PC-9 (cell line): Measurements from ENCODE around the gene RFTN1. TPM values are rescaled to one million over a fixed set of nuclear protein-coding genes. Genes with fewer than 3 reads are reported as not detected.

ENCODE experiments used
- BruUV-seq: library from RNA; stranded (reverse); fragments of 400-500 nt; replicated peaks from 2 replicates; lab custom pipeline; 2021; lab: Mats Ljungman, UMichigan
- CTCF ChIA-PET: fragments of 300-600 bp; sonication (Branson Sonifier 250); formaldehyde crosslinking; loops from one replicate; lab custom pipeline; 2022; ENCODE audit warnings: antibody characterized with exemption; lab: Charles Lee
- POLR2A ChIA-PET: fragments of 300-600 bp; sonication (Branson Sonifier 250); formaldehyde crosslinking; loops from one replicate; lab custom pipeline; 2022; ENCODE audit warnings: antibody characterized with exemption; ENCODE audit not compliant: unreplicated experiment; lab: Charles Lee
- DNase-seq, 2 experiments: peaks; one replicate each; pipeline versions ENCODE4 v3.0.0 to v3.0.0-alpha.2; 2015 to 2022; ENCODE audit warnings: mixed read lengths in 1 of 2
- H2AFZ ChIP-seq: fragments of 200-600 bp; sonication (generic); 2 replicates; pipeline ENCODE4 v1.8.1; 2017; ENCODE audit warnings: antibody characterized with exemption
- H3F3A ChIP-seq: fragments of 200-600 bp; sonication (generic); 2 replicates; pipeline ENCODE4 v1.8.1; 2017; ENCODE audit warnings: antibody characterized with exemption, mild to moderate bottlenecking, low read depth; ENCODE audit not compliant: insufficient read depth
- H3K27ac ChIP-seq: fragments of 200-600 bp; sonication (generic); 2 replicates; pipeline ENCODE4 v1.6.1; 2016; ENCODE audit warnings: mixed run types
- H3K27me3 ChIP-seq: fragments of 200-600 bp; sonication (generic); 2 replicates; pipeline ENCODE4 v1.6.1; 2016; ENCODE audit warnings: low read depth, mixed run types; ENCODE audit not compliant: insufficient read depth
- H3K36me3 ChIP-seq: fragments of 200-600 bp; sonication (generic); 2 replicates; pipeline ENCODE4 v1.6.1; 2016; ENCODE audit warnings: low read depth, mixed run types
- H3K4me1 ChIP-seq: fragments of 200-600 bp; sonication (generic); replicated peaks from 2 replicates; pipeline ENCODE4 v1.6.1; 2016; ENCODE audit warnings: mixed run types; ENCODE audit not compliant: insufficient read depth
- H3K4me2 ChIP-seq: fragments of 200-600 bp; sonication (generic); 2 replicates; pipeline ENCODE4 v1.6.1; 2017; ENCODE audit warnings: mixed run types
- H3K4me3 ChIP-seq: fragments of 200-600 bp; sonication (generic); 2 replicates; pipeline ENCODE4 v1.6.1; 2016; ENCODE audit warnings: mixed run types
- H3K79me2 ChIP-seq: fragments of 200-600 bp; sonication (generic); 2 replicates; pipeline ENCODE4 v1.6.1; 2017; ENCODE audit warnings: low read depth, mixed run types
- H3K9me2 ChIP-seq: fragments of 200-600 bp; sonication (generic); 2 replicates; pipeline ENCODE4 v1.8.1; 2017; ENCODE audit warnings: mild to moderate bottlenecking; ENCODE audit not compliant: insufficient read depth
- H3K9me3 ChIP-seq: fragments of 200-600 bp; sonication (generic); 2 replicates; pipeline ENCODE4 v1.8.1; 2016; ENCODE audit warnings: low read depth; ENCODE audit not compliant: insufficient read depth
- H4K20me1 ChIP-seq: fragments of 200-600 bp; sonication (generic); 2 replicates; pipeline ENCODE4 v1.8.1; 2017; ENCODE audit not compliant: insufficient read depth
- EZH2 ChIP-seq: fragments of 200-600 bp; sonication (generic); IDR thresholded peaks from 2 replicates; pipeline ENCODE4 v1.8.0; 2017; ENCODE audit warnings: antibody characterized with exemption, low read depth
- intact Hi-C: fragments of 100-400 bp; cut with micrococcal nuclease; formaldehyde crosslinking; loops from one replicate; pipeline ENCODE4 v1.10.0; 2022; ENCODE audit not compliant: unreplicated experiment
- total RNA-seq: library from RNA; stranded (reverse); gene quantifications from 2 replicates; pipeline ENCODE4 v1.2.3, GENCODE V29; 2021
- TF ChIP-seq, protein P1 (sequence below): fragments of 200-600 bp; sonication (generic); conservative IDR thresholded peaks from 2 replicates; pipeline ENCODE4 v1.6.1; 2017; ENCODE audit warnings: mixed run types, antibody characterized with exemption, mild to moderate bottlenecking, moderate library complexity

Gene RFTN1
- total RNA-seq, 1 experiment from 2014 or later = 0.41 TPM

DNA sequence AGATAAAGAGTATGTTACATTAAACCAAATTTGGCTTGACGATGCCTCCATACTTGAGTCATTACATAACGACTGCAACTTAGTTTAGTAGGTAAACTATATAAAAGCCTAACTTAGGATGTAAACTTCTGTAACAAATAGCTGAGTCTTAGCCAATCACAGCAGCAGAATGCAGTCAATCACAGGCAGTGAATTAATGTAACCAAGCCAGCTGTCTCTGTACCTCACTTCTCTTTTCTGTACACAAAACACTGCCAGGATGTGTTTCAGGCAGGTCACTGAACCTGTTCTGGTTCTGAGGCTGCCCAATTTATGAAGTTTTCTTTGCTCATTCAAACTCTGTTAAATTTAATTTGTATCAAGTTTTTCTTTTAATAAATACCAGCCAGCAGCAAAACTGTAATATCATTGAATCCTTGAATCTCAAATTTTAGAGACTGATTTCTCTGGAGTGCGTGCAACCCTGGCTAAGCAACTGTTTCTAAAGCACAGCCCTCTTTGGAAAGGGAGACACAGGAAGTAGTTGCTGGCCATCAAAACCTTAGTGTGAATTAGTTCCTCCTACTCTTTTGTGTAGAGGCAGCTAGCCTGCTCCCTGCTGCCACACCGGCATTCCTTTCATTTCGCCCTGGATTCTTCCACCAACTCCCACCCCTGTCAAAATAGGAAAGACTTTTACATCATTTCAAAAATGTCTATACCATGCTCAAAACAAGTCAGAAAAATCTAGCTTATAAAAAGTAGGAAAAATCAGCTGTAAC is 15.2 kb downstream of the RFTN1 start:
- no peak overlapping the region for H3K4me3 ChIP-seq
- H3K9me3 ChIP-seq = no peaks in the 10 kb centered on the region
- no peaks in the 10 kb centered on the region for H4K20me1 ChIP-seq
- ChIA-PET CTCF (no interaction called here), POLR2A (no interaction called here)
- intact Hi-C loops = no loop called here
- no peaks in the 10 kb centered on the region for H3F3A ChIP-seq
- H3K4me2 ChIP-seq = no peak overlapping the region
- no TSS peak for BruUV-seq
- H2AFZ ChIP-seq = no peak overlapping the region
- H3K36me3 ChIP-seq = no peaks in the 10 kb centered on the region
- no peaks in the 10 kb centered on the region for H3K9me2 ChIP-seq
- H3K27me3 ChIP-seq = peaks cover 44% of the 10 kb centered on the region
- H3K79me2 ChIP-seq = no peaks in the 10 kb centered on the region
- no peak for DNase-seq
- H3K4me1 ChIP-seq = no peaks in the 10 kb centered on the region
- TF ChIP-seq, protein P1, sequence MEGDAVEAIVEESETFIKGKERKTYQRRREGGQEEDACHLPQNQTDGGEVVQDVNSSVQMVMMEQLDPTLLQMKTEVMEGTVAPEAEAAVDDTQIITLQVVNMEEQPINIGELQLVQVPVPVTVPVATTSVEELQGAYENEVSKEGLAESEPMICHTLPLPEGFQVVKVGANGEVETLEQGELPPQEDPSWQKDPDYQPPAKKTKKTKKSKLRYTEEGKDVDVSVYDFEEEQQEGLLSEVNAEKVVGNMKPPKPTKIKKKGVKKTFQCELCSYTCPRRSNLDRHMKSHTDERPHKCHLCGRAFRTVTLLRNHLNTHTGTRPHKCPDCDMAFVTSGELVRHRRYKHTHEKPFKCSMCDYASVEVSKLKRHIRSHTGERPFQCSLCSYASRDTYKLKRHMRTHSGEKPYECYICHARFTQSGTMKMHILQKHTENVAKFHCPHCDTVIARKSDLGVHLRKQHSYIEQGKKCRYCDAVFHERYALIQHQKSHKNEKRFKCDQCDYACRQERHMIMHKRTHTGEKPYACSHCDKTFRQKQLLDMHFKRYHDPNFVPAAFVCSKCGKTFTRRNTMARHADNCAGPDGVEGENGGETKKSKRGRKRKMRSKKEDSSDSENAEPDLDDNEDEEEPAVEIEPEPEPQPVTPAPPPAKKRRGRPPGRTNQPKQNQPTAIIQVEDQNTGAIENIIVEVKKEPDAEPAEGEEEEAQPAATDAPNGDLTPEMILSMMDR = no peak
- no peak overlapping the region for H3K27ac ChIP-seq

DNA sequence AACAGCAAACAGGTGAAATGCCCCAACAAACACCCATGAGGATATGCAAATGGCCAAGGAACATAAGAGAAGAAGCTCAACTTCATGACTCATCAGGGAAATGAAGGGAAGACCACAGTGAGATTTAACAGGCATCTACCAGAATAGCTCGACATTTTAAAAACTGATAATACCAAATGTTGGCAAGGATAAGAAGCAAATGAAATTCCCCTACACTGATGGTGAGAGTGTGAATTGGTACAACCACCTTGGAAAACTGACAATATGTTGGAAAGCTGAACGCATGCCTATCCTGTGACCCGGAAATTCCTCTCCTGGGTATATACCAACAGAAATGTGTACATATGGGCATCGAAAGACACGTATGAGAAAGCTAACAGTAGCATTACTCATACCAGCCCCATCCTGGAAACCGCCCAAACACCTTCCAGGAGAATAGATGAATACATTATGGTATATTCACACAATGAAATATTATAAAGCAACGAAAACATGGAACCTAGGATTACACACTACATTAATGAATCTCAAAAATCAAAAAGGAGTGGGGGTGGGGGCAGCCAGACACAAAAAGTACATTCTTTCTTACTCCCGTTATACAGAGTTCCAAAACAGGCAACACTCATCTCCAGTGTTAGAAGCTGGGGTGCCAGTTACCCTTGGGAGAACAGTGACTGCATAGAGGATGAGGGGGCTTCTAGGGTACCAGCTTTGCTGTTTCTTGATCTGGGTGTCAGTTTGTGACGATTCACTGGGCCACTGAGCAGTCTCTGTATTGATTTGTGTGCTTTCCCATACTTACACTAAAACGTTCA is 16.9 kb downstream of the RFTN1 start:
- H3K9me2 ChIP-seq = no peaks in the 10 kb centered on the region
- H3K4me2 ChIP-seq = no peak overlapping the region
- DNase-seq = no peak
- TF ChIP-seq, protein P1 = no peak
- no peak for TF ChIP-seq EZH2
- H3F3A ChIP-seq = no peaks in the 10 kb centered on the region
- no peaks in the 10 kb centered on the region for H4K20me1 ChIP-seq
- H3K79me2 ChIP-seq = no peaks in the 10 kb centered on the region
- no peak overlapping the region for H3K27ac ChIP-seq
- no TSS peak for BruUV-seq
- H3K4me3 ChIP-seq = no peak overlapping the region
- ChIA-PET CTCF (no interaction called here), POLR2A (no interaction called here)
- peaks cover 35% of the 10 kb centered on the region for H3K27me3 ChIP-seq
- no peaks in the 10 kb centered on the region for H3K36me3 ChIP-seq
- H2AFZ ChIP-seq = no peak overlapping the region
- no peaks in the 10 kb centered on the region for H3K9me3 ChIP-seq
- no peaks in the 10 kb centered on the region for H3K4me1 ChIP-seq
- intact Hi-C loops = no loop called here

DNA sequence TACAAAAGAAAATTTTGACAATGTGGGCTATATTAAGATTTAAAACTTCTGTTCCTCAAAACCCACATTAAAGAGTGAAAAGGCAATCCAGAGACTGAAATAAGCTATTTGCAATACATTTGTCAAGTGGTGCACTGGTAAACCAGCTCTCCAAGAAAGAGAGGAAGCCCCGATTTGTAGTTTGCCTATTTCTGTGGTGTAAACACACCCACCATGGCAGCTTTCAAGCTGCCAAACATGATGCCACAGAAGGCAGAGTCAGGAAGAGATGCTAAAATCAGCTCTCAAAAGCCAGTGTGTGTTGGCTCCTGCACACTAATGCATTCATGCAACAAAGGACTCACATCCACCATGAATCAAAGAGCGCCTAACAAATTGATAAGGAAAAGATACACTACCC is 17.5 kb downstream of the RFTN1 start:
- no peaks in the 10 kb centered on the region for H3K79me2 ChIP-seq
- no peak for TF ChIP-seq EZH2
- TF ChIP-seq, protein P1 = no peak
- H3K4me2 ChIP-seq = no peak overlapping the region
- no peaks in the 10 kb centered on the region for H4K20me1 ChIP-seq
- H3K9me3 ChIP-seq = no peaks in the 10 kb centered on the region
- H3K9me2 ChIP-seq = no peaks in the 10 kb centered on the region
- no peaks in the 10 kb centered on the region for H3F3A ChIP-seq
- no peaks in the 10 kb centered on the region for H3K4me1 ChIP-seq
- CTCF ChIA-PET = no interaction called here
- no TSS peak for BruUV-seq
- POLR2A ChIA-PET = no interaction called here
- peaks cover 41% of the 10 kb centered on the region for H3K27me3 ChIP-seq
- no peaks in the 10 kb centered on the region for H3K36me3 ChIP-seq
- DNase-seq = no peak
- no peak overlapping the region for H3K27ac ChIP-seq
- H3K4me3 ChIP-seq = no peak overlapping the region
- no peak overlapping the region for H2AFZ ChIP-seq
- intact Hi-C loops = no loop called here
